ENCODE measurements around the gene MDN1. TPM values are rescaled to one million over a fixed set of nuclear protein-coding genes. Genes with fewer than 3 reads are reported as not detected.
"Not testable (repeated sequence)": the region's sequence is repeated elsewhere in the genome, so short reads cannot be mapped to it uniquely, and the experiment has no call there.

MDN1 gene
- total RNA-seq, 4 donors from 2014 or later, result 7.1 to 46.5 (median 34.5) TPM

DNA sequence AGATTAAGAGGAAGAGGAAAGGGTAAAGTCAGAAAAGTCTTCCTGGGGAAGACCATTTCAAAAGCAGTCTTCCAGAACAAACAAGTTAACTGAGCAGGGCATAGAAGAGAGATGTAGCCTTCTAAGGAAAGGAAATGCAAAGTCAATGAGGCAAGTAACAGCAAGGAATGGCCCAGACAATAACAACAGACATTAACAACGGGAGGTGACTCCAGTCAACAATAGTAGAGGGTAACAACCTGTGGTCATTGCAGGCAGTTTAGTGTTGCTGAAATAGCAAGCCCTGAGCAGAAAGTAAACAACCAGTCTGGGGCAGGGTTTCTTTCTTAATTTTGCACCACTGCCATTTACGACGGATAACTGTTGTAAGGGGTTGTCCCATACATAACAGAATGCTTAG, 2.1 kb downstream of the MDN1 start:
- intact Hi-C loops (cut with DNase I; ENCODE audit: low total_unique reads), result no loop called here
- no peak for TF ChIP-seq POLR2A (IDR thresholded peaks at IDR 0.05)
- TF ChIP-seq, protein P1, sequence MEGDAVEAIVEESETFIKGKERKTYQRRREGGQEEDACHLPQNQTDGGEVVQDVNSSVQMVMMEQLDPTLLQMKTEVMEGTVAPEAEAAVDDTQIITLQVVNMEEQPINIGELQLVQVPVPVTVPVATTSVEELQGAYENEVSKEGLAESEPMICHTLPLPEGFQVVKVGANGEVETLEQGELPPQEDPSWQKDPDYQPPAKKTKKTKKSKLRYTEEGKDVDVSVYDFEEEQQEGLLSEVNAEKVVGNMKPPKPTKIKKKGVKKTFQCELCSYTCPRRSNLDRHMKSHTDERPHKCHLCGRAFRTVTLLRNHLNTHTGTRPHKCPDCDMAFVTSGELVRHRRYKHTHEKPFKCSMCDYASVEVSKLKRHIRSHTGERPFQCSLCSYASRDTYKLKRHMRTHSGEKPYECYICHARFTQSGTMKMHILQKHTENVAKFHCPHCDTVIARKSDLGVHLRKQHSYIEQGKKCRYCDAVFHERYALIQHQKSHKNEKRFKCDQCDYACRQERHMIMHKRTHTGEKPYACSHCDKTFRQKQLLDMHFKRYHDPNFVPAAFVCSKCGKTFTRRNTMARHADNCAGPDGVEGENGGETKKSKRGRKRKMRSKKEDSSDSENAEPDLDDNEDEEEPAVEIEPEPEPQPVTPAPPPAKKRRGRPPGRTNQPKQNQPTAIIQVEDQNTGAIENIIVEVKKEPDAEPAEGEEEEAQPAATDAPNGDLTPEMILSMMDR (IDR thresholded peaks at IDR 0.05), result no peak
- H3K36me3 ChIP-seq, result no peaks in the 10 kb centered on the region
- no peak overlapping the region for H3K27ac ChIP-seq
- H3K9me3 ChIP-seq, result no peaks in the 10 kb centered on the region
- no peak overlapping the region for H3K4me3 ChIP-seq
- no peaks in the 10 kb centered on the region for H3K27me3 ChIP-seq
- DNase-seq, result no peak
- peaks cover 3 to 6% of the 10 kb centered on the region in 2 donors for H3K4me1 ChIP-seq

DNA sequence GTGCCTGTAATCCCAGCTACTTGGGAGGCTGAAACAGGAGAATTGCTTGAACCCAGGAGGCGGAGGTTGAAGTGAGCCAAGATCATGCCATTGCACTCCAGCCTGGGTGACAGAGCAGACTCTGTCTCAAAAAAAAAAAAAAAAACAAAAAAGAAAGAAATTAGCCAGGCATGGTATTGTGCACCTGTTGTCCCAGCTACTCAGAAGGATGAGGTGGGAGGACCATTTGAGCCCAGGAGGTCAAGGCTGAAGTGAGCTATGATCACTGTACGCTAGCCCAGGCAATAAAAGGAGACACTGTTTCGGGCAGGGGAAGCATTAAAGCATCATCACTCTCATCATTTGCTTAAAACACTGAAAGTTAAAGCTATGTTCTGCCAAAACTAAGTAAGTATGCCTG, 6.2 kb downstream of the MDN1 start:
- H3K9me3 ChIP-seq; H3K27ac ChIP-seq; H3K27me3 ChIP-seq; DNase-seq; H3K4me1 ChIP-seq; H3K36me3 ChIP-seq; intact Hi-C loops (cut with DNase I; ENCODE audit: low total_unique reads); H3K4me3 ChIP-seq: not testable (repeated sequence)

DNA sequence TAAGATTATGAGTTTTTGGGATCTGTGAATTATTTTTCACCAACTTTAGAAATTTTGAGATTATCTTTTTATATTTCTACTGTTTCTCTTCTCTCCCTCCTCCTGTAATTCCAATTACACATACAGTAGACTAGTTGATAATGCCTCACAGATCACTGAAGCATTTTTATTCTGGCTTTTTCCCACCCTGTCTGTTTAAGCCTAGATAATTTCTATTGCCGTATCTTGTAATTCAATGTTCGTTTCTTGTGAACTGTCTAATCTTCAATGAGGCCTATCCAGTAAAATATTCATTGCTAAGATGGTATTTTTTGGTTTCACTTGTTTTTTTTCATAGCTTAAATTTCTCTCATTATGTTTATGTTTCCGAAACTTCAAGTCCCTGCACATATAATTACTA, 12.0 kb downstream of the MDN1 start:
- Histone ChIP-seq H3K27me3 (no peaks in the 10 kb centered on the region), H3K27ac (no peak overlapping the region), H3K9me3 (no peaks in the 10 kb centered on the region), H3K4me3 (no peak overlapping the region), H3K36me3 (no peaks in the 10 kb centered on the region), H3K4me1 (no peaks in the 10 kb centered on the region)
- no peak for TF ChIP-seq POLR2A (IDR thresholded peaks at IDR 0.05)
- TF ChIP-seq, protein P1 (IDR thresholded peaks at IDR 0.05), result no peak
- DNase-seq, result no peak
- intact Hi-C loops (cut with DNase I; ENCODE audit: low total_unique reads), result no loop called here

DNA sequence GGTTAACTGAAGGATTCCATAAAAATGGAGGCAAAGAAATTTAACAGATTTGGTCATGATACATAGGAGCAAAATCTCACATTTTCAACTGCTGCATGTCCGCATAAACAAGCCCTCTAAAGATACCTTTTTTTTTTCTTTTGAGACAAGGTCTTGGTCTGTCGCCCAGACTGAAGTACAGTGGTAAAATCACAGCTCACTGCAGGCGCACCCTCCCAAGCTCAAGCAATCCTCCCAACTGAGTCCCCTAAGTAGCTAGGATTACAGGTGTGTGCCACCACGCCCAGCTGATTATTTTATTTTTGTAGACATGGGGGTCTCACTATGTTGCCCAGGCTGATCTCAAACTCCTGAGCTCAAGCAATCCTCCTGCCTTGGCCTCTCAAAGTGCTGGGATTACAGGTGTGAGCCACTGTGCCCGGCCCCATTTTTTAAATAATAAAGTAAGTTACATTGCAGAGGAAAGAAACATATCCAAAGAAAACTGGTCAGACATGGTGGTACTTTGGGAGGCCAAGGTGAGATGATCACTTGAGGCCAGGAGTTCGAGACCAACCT, 13.7 kb downstream of the MDN1 start:
- H3K9me3 ChIP-seq, result no peaks in the 10 kb centered on the region
- no peaks in the 10 kb centered on the region for H3K36me3 ChIP-seq
- H3K27ac ChIP-seq, result no peak overlapping the region
- DNase-seq, result no peak
- no peaks in the 10 kb centered on the region for H3K27me3 ChIP-seq
- no peaks in the 10 kb centered on the region for H3K4me1 ChIP-seq
- TF ChIP-seq, protein P1 (IDR thresholded peaks at IDR 0.05), result no peak
- TF ChIP-seq POLR2A (IDR thresholded peaks at IDR 0.05), result no peak
- intact Hi-C loops (cut with DNase I; ENCODE audit: low total_unique reads), result no loop called here
- H3K4me3 ChIP-seq, result no peak overlapping the region

DNA sequence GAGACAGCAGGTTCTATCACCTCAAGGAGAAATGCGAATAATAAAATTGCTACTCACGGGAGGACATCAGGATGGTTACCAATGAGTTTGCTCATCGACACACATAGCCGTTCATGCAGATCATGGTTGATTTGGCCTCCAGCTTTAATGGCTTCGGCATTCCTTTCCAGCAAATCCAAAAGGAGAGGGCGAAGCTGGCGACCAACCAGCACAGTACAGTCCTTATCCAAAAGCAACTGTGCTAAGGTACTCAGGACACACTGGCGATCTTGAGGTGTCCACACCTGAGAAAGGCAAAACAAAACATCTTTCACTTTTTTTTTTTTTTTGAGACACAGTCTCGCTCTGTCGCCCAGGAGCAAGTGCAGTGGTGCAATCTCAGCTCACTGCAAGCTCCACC, 16.3 kb downstream of the MDN1 start:
- Histone ChIP-seq H3K27me3 (no peaks in the 10 kb centered on the region), H3K9me3 (no peaks in the 10 kb centered on the region), H3K36me3 (no peaks in the 10 kb centered on the region), H3K4me3 (no peak overlapping the region), H3K27ac (no peak overlapping the region), H3K4me1 (no peaks in the 10 kb centered on the region)
- TF ChIP-seq POLR2A (IDR thresholded peaks at IDR 0.05), result no peak
- TF ChIP-seq, protein P1 (IDR thresholded peaks at IDR 0.05), result no peak
- intact Hi-C loops (cut with DNase I; ENCODE audit: low total_unique reads), result no loop called here
- DNase-seq, result no peak

DNA sequence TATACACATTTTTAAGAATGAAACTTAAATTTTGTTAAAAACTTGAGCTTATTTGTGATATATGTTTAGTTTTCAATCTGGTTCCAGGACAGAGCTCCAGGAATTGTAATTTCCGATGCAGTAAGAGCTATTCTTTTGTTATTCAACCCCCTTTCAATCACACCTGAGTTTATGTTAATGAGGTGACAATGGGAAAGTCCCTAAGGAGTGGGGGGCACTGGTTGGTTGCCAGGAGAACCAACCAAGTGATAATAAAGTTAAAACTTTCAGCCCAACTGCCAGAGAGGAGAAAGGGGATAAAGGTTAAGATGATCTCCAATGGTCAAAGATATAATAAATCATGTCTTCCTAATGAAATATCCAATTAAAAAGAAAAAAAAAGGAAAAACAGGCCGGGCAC, 19.8 kb downstream of the MDN1 start:
- H3K4me3 ChIP-seq, result no peak overlapping the region
- no peak overlapping the region for H3K27ac ChIP-seq
- no peak for TF ChIP-seq POLR2A (IDR thresholded peaks at IDR 0.05)
- TF ChIP-seq, protein P1 (IDR thresholded peaks at IDR 0.05), result no peak
- no peaks in the 10 kb centered on the region for H3K4me1 ChIP-seq
- H3K27me3 ChIP-seq, result no peaks in the 10 kb centered on the region
- no peak for DNase-seq
- H3K9me3 ChIP-seq, result no peaks in the 10 kb centered on the region
- no peaks in the 10 kb centered on the region for H3K36me3 ChIP-seq
- intact Hi-C loops (cut with DNase I; ENCODE audit: low total_unique reads), result no loop called here

Data from uterus (tissue), 4 donors.